Adrenal gland (tissue), 5 donors: Measurements from ENCODE around the gene KLHL34.

Experiments used
- CTCF ChIP-seq, 6 experiments: fragments of 450-650 bp in 4 of 6; fragments of 200-600 bp in 2 of 6; sonication (generic) in 1 of 6; IDR thresholded peaks; 1 replicate in 5 of 6; 2 replicates in 1 of 6; pipeline versions ENCODE4 v1.5.1 to v1.8.0; 2016 to 2021; ENCODE audit warnings: antibody characterized with exemption in 6 of 6, mild to moderate bottlenecking in 2 of 6, moderate library complexity in 1 of 6
- POLR2A ChIP-seq, 2 donors: fragments of 450-650 bp; IDR thresholded peaks; one replicate each; pipeline ENCODE4 v1.6.1; 2017; ENCODE audit warnings: antibody characterized with exemption in 2 of 2, mild to moderate bottlenecking in 2 of 2, moderate library complexity in 1 of 2
- donor health status: DM: no; HTN: no; CAD: no.

GRCh38 chrX:21698272-21698671 lies 40.1 kb upstream of the KLHL34 start:
- TF ChIP-seq CTCF (IDR thresholded peaks at IDR 0.05) (no peak), POLR2A (IDR thresholded peaks at IDR 0.05) (no peak)
